ENCODE results near the gene RSBN1L. TPM values are rescaled to one million over a fixed set of nuclear protein-coding genes. Genes with fewer than 3 reads are reported as not detected.

The RSBN1L gene
- total RNA-seq, 1 donor = 21.4 TPM

- Histone ChIP-seq H4K20me1 (ENCODE audit: insufficient read depth, low read length) (no peaks in the 10 kb centered on the region), H3K79me2 (ENCODE audit: insufficient read depth, low read length) (peaks cover 13% of the 10 kb centered on the region)
- TF ChIP-seq CTCF (IDR thresholded peaks at IDR 0.05; ENCODE audit: extremely low read depth, low read depth, low read length) = no peak
Measured at GRCh38 chr7:77830649-77831355, 134.5 kb downstream of the RSBN1L start.

GRCh38 chr7:77831481-77831880, 135.2 kb downstream of the RSBN1L start:
- Histone ChIP-seq H3K4me2 (ENCODE audit: insufficient read depth, low read length) (no peak overlapping the region), H3K9me3 (ENCODE audit: low read depth, low read length) (no peaks in the 10 kb centered on the region), H3K36me3 (ENCODE audit: insufficient read depth, low read length) (no peaks in the 10 kb centered on the region), H3K4me3 (ENCODE audit: insufficient read depth, low read length) (no peak overlapping the region), H2AFZ (ENCODE audit: low read length) (no peak overlapping the region), H3K27me3 (ENCODE audit: insufficient read depth, low read length) (no peaks in the 10 kb centered on the region), H3K27ac (ENCODE audit: low read depth, low read length) (no peak overlapping the region), H4K20me1 (ENCODE audit: insufficient read depth, low read length) (no peaks in the 10 kb centered on the region), H3K79me2 (ENCODE audit: insufficient read depth, low read length) (peaks cover 11% of the 10 kb centered on the region), H3K4me1 (ENCODE audit: insufficient read depth, low read length) (peaks cover 6% of the 10 kb centered on the region)
- TF ChIP-seq CTCF (IDR thresholded peaks at IDR 0.05; ENCODE audit: extremely low read depth, low read depth, low read length) = no peak
- no peak for DNase-seq (ENCODE audit: insufficient read length, low spot score, missing footprints)

More at GRCh38 chr7:77830649-77831355, 134.5 kb downstream of the RSBN1L start:
- no peaks in the 10 kb centered on the region for H3K27me3 ChIP-seq (ENCODE audit: insufficient read depth, low read length)
- no peak overlapping the region for H3K27ac ChIP-seq (ENCODE audit: low read depth, low read length)
- no peak for DNase-seq (ENCODE audit: insufficient read length, low spot score, missing footprints)
- H3K4me3 ChIP-seq (ENCODE audit: insufficient read depth, low read length) = no peak overlapping the region
- H3K4me2 ChIP-seq (ENCODE audit: insufficient read depth, low read length) = no peak overlapping the region
- peaks cover 6% of the 10 kb centered on the region for H3K4me1 ChIP-seq (ENCODE audit: insufficient read depth, low read length)
- H3K36me3 ChIP-seq (ENCODE audit: insufficient read depth, low read length) = no peaks in the 10 kb centered on the region
- no peaks in the 10 kb centered on the region for H3K9me3 ChIP-seq (ENCODE audit: low read depth, low read length)
- no peak overlapping the region for H2AFZ ChIP-seq (ENCODE audit: low read length)

GRCh38 chr7:77831953-77832352, 135.7 kb downstream of the RSBN1L start:
- no peaks in the 10 kb centered on the region for H4K20me1 ChIP-seq (ENCODE audit: insufficient read depth, low read length)
- no peaks in the 10 kb centered on the region for H3K9me3 ChIP-seq (ENCODE audit: low read depth, low read length)
- no peak overlapping the region for H3K27ac ChIP-seq (ENCODE audit: low read depth, low read length)
- H3K36me3 ChIP-seq (ENCODE audit: insufficient read depth, low read length) = no peaks in the 10 kb centered on the region
- no peaks in the 10 kb centered on the region for H3K27me3 ChIP-seq (ENCODE audit: insufficient read depth, low read length)
- no peak overlapping the region for H3K4me3 ChIP-seq (ENCODE audit: insufficient read depth, low read length)
- no peak for TF ChIP-seq CTCF (IDR thresholded peaks at IDR 0.05; ENCODE audit: extremely low read depth, low read depth, low read length)
- H3K79me2 ChIP-seq (ENCODE audit: insufficient read depth, low read length) = peaks cover 7% of the 10 kb centered on the region
- peaks cover 6% of the 10 kb centered on the region for H3K4me1 ChIP-seq (ENCODE audit: insufficient read depth, low read length)
- DNase-seq (ENCODE audit: insufficient read length, low spot score, missing footprints) = no peak
- no peak overlapping the region for H2AFZ ChIP-seq (ENCODE audit: low read length)
- no peak overlapping the region for H3K4me2 ChIP-seq (ENCODE audit: insufficient read depth, low read length)

Other genes with a start within 250 kb of the RSBN1L start
- 78.1 and 80.7 TPM in 2 replicates for gene PTPN12, start 159.2 kb upstream of the RSBN1L start, total RNA-seq
- 20.3 and 20.6 TPM in 2 replicates for gene TMEM60, start 102.0 kb downstream of the RSBN1L start, total RNA-seq
- 28.6 and 31.5 TPM in 2 replicates for gene PHTF2, start 102.3 kb downstream of the RSBN1L start, total RNA-seq